ENCODE measurements around the gene RBM18.

The RBM18 gene, protein sequence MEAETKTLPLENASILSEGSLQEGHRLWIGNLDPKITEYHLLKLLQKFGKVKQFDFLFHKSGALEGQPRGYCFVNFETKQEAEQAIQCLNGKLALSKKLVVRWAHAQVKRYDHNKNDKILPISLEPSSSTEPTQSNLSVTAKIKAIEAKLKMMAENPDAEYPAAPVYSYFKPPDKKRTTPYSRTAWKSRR

DNA sequence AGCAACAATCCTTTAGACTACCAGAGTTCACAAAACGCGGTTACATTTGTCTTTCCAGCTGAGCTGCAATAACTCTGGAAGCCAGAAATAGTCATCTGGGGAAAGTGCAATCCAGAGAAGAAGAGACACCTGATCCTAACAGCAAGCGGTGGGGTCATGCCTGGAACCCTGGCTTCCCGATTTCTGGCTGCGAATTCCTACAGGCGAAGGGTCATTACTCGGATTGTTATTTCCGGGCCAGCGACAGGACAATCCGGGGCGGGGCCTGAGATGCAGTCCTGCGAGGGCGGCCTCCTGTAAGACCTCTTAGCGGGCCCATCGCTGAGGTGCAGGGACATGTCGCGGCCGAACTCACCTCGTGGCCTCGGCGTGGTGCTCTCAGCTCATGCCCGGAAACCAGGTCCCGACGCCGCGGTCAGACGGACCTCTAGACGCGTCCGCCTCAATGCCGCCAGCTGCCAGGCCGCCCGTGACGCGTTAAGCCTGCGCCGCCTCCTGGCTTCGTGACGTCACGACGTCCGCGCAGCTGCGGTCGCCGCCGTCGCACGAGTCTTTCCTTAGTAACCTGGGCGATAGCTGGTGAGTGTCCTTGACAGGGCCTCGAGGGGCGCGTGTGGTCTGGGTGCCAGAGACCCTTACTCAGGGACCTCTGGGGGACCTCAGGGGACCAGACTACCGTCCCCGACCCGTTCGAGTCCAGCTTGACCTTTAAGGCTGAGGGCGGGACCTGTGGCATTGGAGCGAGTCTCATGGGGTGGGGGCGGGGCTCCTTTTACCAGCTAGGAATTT is at the start of gene RBM18, which contains the start of gene MRRF:
Gene RBM18 (minus strand): TSS at position 481 of the 789 bp plus-strand sequence. CDS start 3,348 bp downstream, outside the sequence.
Gene MRRF (plus strand): TSS at position 523 of the 789 bp plus-strand sequence. CDS start 6,010 bp downstream, outside the sequence.
- Mint-ChIP-seq H3K4me3 (peak within 1 kb of the TSS; percentile 99), H3K27me3 (ENCODE audit: low read depth) (no peaks in the 10 kb centered on the region), H3K36me3 (ENCODE audit: low read depth) (peaks cover 15% of the 10 kb centered on the region), H3K9me3 (no peaks in the 10 kb centered on the region), H3K4me1 (ENCODE audit: low read depth) (peaks cover 32% of the 10 kb centered on the region), H3K27ac (peak within 1 kb of the TSS; percentile 100)

DNA sequence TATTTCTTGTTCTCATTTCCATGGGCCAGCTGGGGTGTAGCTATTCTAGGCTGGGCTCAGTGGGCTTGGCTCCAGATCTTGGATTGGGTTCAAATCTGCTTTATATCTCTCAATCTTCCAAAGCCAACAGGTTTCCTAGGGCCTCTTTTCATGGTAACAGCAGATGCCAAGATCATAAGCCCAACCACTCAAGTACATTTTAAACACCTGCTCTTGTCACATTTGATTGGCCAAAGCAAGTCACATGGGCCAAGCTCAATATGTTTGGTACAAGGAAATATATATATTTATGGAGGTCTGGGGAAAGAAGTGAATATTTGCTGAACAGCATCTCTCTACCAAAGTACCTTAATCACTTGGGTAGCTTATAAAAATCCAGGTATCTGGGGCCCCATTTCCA is 49.5 kb upstream of the RBM18 start:
- H3K27ac Mint-ChIP-seq: no peak overlapping the region
- peaks cover 2% of the 10 kb centered on the region for H3K4me1 Mint-ChIP-seq (ENCODE audit: low read depth)
- H3K36me3 Mint-ChIP-seq (ENCODE audit: low read depth): peaks cover 9% of the 10 kb centered on the region
- no peak overlapping the region for H3K4me3 Mint-ChIP-seq
- H3K27me3 Mint-ChIP-seq (ENCODE audit: low read depth): no peaks in the 10 kb centered on the region
- no peaks in the 10 kb centered on the region for H3K9me3 Mint-ChIP-seq

DNA sequence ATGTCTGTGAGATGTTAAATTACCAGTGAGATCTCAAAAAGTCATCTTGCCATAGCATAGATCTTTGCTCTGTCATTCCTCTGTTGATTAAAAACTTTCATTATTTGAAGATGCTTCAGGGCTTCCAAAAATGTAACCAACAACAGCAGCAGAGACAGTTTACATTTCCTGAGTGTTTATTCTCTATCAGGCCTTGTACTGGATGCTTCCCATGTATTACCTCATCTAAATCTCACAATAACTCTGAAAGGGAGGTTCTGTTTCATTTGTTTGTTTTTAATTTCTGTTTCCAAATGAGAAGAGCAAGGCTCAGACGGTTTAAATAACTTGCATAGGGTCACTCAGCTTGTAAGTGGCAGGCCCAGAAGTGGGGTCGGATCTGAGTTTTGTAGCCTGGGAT is 45.2 kb upstream of the RBM18 start:
- peaks cover 12% of the 10 kb centered on the region for H3K36me3 Mint-ChIP-seq (ENCODE audit: low read depth)
- no peak overlapping the region for H3K4me3 Mint-ChIP-seq
- no peak overlapping the region for H3K27ac Mint-ChIP-seq
- peaks cover 2% of the 10 kb centered on the region for H3K4me1 Mint-ChIP-seq (ENCODE audit: low read depth)
- H3K27me3 Mint-ChIP-seq (ENCODE audit: low read depth): no peaks in the 10 kb centered on the region
- H3K9me3 Mint-ChIP-seq: no peaks in the 10 kb centered on the region

DNA sequence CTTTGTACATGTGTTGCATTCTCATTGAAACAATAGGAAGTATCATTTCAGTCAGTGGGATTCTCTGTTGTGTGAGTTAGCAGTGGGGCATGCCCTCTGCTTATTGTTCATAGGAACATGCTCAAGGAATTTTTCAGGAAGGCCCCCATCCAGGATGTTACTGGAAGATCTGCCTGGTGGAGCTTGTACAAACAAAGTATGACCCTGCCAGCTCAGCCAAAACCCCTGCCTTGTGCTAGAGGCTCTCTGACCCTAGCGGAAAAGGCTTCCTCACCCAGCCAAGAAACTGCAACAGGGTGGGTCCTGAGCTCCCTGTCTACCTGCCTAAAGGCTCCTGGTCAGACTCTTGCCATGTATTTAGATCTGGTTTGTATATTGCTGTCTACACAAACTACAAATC is 43.3 kb upstream of the RBM18 start:
- Mint-ChIP-seq H3K27ac (no peak overlapping the region), H3K27me3 (ENCODE audit: low read depth) (no peaks in the 10 kb centered on the region), H3K4me3 (no peak overlapping the region), H3K36me3 (ENCODE audit: low read depth) (peaks cover 3% of the 10 kb centered on the region), H3K9me3 (no peaks in the 10 kb centered on the region), H3K4me1 (ENCODE audit: low read depth) (peaks cover 13% of the 10 kb centered on the region)

DNA sequence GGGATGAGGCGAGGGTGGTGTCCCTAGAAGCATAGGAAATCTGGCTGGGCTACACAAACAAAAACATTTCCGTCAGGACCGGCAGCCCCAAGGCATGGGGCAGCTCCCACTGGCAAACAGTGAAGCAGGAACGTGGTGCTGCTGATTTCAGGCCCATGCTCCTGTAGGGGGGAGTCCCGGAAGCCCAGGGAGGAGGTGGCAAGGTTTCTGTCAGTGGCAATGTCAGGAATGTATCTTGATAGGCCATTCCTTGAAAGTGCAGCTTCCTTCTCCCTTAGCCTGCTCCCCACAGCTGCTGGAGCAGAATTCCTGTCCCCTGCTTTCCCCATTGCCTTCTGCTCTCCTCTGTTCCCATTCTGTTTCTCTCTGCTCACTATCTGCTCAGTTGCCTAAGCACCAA is 42.4 kb upstream of the RBM18 start:
- Mint-ChIP-seq H3K27ac (no peak overlapping the region), H3K9me3 (no peaks in the 10 kb centered on the region), H3K4me1 (ENCODE audit: low read depth) (peaks cover 13% of the 10 kb centered on the region), H3K36me3 (ENCODE audit: low read depth) (peaks cover 3% of the 10 kb centered on the region), H3K27me3 (ENCODE audit: low read depth) (no peaks in the 10 kb centered on the region), H3K4me3 (no peak overlapping the region)

DNA sequence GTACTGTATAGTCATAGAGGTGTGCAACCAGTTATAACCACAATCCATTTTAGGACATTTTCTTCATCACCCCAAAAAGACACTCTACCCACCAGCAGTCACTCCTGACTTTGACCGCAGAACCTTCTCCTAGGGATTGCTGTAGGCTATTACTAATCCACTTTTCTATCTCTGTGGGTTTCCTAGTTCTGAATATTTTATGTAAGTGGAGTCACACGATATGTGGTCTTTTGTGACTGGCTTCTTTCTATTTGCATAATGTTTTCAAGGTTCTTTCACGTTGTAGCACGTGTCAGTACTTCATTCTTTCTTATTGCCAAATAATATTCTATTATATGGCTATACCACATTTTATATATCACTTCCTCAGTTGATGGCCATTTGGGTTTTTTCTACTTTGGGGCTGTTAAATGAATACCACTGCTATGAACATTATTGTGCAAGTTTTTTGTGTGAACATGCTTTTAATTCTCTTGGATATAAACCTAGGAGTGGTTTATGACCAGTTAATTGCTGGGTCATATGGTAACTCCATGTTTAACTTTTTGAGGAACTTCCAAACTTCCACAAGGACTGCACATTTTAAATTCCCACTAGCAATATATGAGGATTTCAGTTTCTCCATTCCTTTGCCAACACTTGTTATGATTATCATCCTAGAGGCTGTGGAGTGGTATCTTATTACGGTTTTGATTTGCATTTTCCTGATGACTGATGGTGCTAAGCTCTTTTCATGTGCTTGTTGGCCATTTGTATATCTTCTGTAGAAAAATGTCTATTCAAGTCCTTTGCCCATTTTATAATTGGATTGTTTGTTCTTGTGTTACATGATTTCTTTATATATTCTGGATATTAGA is 37.8 kb upstream of the RBM18 start:
- no peak overlapping the region for H3K4me3 Mint-ChIP-seq
- peaks cover 11% of the 10 kb centered on the region for H3K4me1 Mint-ChIP-seq (ENCODE audit: low read depth)
- no peak overlapping the region for H3K27ac Mint-ChIP-seq
- peaks cover 12% of the 10 kb centered on the region for H3K36me3 Mint-ChIP-seq (ENCODE audit: low read depth)
- H3K27me3 Mint-ChIP-seq (ENCODE audit: low read depth): no peaks in the 10 kb centered on the region
- no peaks in the 10 kb centered on the region for H3K9me3 Mint-ChIP-seq

DNA sequence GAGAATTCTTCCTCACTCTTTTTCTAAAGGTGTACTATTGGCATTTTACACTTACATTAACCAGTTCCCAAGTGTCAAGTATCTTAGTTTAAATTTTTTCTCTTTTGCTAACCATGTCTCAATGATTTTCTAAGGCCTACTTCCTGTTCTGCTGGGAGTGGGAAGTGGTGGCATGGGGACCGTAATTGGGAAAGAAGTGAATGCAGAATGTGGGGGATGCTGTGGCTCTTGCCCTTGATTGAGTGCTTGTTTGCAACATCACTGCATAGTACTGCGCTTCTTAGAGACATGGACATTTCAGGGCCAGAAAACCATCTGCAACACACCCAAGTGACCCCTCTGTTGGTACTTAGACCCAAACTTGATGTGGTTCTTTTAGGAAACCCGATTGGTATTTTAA is 32.9 kb upstream of the RBM18 start:
- H3K27me3 Mint-ChIP-seq (ENCODE audit: low read depth): no peaks in the 10 kb centered on the region
- H3K4me3 Mint-ChIP-seq: no peak overlapping the region
- peaks cover 16% of the 10 kb centered on the region for H3K36me3 Mint-ChIP-seq (ENCODE audit: low read depth)
- H3K27ac Mint-ChIP-seq: no peak overlapping the region
- H3K9me3 Mint-ChIP-seq: no peaks in the 10 kb centered on the region
- no peaks in the 10 kb centered on the region for H3K4me1 Mint-ChIP-seq (ENCODE audit: low read depth)

DNA sequence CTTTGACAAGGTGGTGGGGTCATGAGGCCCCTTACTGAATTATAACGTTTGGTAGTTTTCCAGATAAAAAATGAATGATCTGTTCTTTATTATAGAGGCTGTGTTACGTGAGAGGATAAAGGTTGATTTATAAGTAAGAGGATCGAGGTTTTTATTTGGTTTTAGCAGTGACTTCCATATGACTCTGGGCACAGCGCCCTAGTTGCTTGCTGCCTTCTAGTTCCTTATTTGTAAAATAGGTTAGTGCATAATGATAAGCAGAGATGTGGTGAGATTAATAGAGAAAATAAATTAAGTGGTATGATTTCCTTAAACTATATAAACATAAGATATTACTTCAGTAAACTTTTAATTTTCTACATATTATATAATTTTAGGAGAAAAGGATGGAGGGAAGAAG is 29.9 kb upstream of the RBM18 start:
- no peak overlapping the region for H3K4me3 Mint-ChIP-seq
- no peaks in the 10 kb centered on the region for H3K27me3 Mint-ChIP-seq (ENCODE audit: low read depth)
- H3K36me3 Mint-ChIP-seq (ENCODE audit: low read depth): peaks cover 17% of the 10 kb centered on the region
- no peaks in the 10 kb centered on the region for H3K9me3 Mint-ChIP-seq
- no peak overlapping the region for H3K27ac Mint-ChIP-seq
- no peaks in the 10 kb centered on the region for H3K4me1 Mint-ChIP-seq (ENCODE audit: low read depth)

DNA sequence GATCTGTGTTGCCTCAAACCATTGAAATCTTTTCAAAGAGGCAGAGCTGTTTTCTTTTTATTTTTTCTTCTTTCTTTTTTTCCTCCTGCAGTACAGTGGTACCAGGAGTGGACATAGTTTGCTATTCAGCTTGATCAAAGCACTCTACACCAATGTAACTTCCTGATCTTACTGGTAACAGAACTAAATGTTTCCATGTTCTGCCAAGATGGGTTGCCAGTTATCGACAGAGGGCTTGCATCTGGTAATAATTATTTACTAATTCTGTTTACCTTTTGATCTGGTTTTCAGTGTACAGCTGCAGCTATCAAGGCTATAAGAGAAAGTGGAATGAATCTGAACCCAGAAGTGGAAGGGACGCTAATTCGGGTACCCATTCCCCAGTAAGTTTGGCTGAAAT is 26.8 kb upstream of the RBM18 start:
- Mint-ChIP-seq H3K27me3 (ENCODE audit: low read depth) (no peaks in the 10 kb centered on the region), H3K27ac (no peak overlapping the region), H3K4me1 (ENCODE audit: low read depth) (no peaks in the 10 kb centered on the region), H3K36me3 (ENCODE audit: low read depth) (peaks cover 14% of the 10 kb centered on the region), H3K9me3 (no peaks in the 10 kb centered on the region), H3K4me3 (no peak overlapping the region)

DNA sequence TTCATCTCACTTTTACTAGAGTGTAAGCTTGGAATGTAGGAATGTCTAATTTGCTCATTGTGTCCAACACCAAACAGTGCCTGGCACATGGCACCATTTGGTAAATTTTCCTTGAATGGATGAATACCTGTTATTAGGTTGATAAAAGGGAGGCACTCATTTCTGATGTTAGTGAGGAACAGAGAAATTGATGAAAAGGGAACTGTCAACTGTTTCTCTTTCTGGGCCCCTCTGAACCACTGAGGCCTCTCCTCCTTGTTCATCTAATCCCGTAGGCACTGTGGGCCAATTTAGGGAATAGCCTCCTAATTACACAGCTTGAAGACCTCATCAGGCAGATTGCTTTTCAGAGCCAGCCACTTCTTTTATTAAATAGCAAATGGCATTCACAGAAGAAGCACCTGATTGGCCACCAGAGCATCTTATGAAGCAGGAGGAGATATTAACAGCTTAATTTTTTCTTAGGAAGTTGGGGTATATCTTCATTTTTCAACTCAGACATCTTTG is 22.6 kb upstream of the RBM18 start:
- H3K9me3 Mint-ChIP-seq: no peaks in the 10 kb centered on the region
- no peaks in the 10 kb centered on the region for H3K4me1 Mint-ChIP-seq (ENCODE audit: low read depth)
- H3K27me3 Mint-ChIP-seq (ENCODE audit: low read depth): no peaks in the 10 kb centered on the region
- H3K4me3 Mint-ChIP-seq: no peak overlapping the region
- H3K36me3 Mint-ChIP-seq (ENCODE audit: low read depth): peaks cover 6% of the 10 kb centered on the region
- no peak overlapping the region for H3K27ac Mint-ChIP-seq

DNA sequence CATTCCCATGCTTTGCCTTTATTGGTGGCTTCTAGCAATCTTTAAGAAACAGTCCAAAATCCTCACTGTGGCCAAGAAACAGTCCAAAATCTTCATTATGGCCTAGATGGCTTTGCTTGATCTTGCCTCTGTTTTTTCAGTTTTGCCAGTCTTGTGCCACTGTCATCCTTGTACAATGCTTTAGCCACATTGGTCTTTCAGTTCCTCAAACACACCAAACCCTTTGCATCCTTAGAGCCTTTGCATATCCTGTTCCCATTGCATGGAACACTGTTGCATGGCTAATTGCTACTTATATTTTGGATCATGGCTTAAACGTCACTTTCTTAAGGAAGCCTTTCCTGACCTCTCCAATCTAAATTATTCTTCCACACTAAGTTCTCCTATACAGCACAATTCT is 22.1 kb upstream of the RBM18 start:
- H3K4me1 Mint-ChIP-seq (ENCODE audit: low read depth): no peaks in the 10 kb centered on the region
- no peak overlapping the region for H3K4me3 Mint-ChIP-seq
- H3K9me3 Mint-ChIP-seq: no peaks in the 10 kb centered on the region
- H3K27me3 Mint-ChIP-seq (ENCODE audit: low read depth): no peaks in the 10 kb centered on the region
- no peak overlapping the region for H3K27ac Mint-ChIP-seq
- H3K36me3 Mint-ChIP-seq (ENCODE audit: low read depth): peaks cover 3% of the 10 kb centered on the region

DNA sequence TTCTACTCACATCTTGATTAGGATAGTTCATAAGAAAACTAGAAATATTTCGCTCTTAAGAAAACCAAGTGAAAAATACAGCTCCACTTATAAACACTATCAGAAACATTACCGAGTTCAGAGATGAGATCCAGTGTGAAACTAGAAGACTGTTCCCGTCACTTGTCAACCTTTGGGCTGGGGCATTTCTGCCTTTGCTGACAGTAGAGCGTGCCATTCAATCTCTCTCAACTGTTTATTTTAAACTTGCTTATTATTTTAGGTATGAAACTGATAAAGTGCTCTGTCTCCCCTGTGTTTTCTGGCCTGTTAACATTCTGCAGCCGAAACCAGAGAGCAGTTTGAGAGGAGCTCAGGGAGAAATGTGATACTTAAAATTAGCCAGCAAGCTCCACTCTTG is 16.7 kb upstream of the RBM18 start:
- Mint-ChIP-seq H3K36me3 (ENCODE audit: low read depth) (peaks cover 11% of the 10 kb centered on the region), H3K4me1 (ENCODE audit: low read depth) (no peaks in the 10 kb centered on the region), H3K27ac (no peak overlapping the region), H3K9me3 (no peaks in the 10 kb centered on the region), H3K27me3 (ENCODE audit: low read depth) (no peaks in the 10 kb centered on the region), H3K4me3 (no peak overlapping the region)

DNA sequence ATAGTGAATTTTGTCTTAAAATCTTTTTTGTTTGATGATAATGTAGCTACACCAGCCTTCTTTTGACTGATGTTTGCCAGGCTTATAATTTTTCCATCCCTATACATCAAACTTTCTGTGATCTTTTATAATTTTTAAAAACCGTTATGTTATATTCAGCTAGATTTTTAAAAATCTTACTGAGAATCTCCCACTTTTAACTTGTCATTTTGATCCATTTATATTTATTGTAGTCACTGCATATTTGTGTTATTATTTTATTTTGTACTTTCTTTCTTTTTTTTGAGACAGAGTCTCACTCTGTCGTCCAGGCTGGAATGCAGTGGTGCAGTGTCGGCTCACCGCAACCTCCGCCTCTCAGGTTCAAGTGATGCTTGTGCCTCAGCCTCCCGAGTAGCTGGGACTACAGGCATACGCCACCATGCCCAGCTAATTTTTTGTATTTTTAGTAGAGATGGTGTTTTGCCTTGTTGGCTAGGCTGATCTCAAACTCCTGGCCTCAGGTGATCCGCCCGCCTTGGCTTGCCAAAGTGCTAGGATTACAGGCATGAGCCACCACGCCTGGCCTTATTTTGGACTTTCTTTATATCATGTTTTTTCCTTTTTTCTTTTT is 12.8 kb upstream of the RBM18 start:
- H3K27ac Mint-ChIP-seq: no peak overlapping the region
- H3K9me3 Mint-ChIP-seq: no peaks in the 10 kb centered on the region
- H3K4me1 Mint-ChIP-seq (ENCODE audit: low read depth): peaks cover 6% of the 10 kb centered on the region
- H3K36me3 Mint-ChIP-seq (ENCODE audit: low read depth): peaks cover 33% of the 10 kb centered on the region
- no peak overlapping the region for H3K4me3 Mint-ChIP-seq
- no peaks in the 10 kb centered on the region for H3K27me3 Mint-ChIP-seq (ENCODE audit: low read depth)

DNA sequence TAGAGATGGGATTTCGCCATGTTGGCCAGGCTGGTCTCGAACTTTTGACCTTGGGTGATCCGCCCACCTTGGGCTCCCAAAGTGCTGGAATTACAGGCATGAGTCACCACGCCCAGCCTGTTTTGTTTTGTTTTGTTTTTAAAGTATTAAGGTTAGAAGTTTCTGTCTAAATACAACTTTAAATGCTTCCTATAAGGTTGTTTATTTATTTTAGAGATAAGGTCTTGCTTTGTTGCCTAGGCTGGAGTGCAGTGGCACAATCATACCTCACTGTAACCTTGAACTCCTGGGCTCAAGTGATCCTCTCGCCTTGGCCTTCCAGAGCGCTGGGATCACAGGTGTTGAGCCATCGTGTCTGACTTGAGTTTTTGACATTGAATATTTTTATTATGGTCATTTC is 11.5 kb upstream of the RBM18 start:
- H3K4me3 Mint-ChIP-seq: no peak overlapping the region
- no peaks in the 10 kb centered on the region for H3K27me3 Mint-ChIP-seq (ENCODE audit: low read depth)
- peaks cover 33% of the 10 kb centered on the region for H3K36me3 Mint-ChIP-seq (ENCODE audit: low read depth)
- H3K4me1 Mint-ChIP-seq (ENCODE audit: low read depth): peaks cover 6% of the 10 kb centered on the region
- H3K27ac Mint-ChIP-seq: no peak overlapping the region
- no peaks in the 10 kb centered on the region for H3K9me3 Mint-ChIP-seq

Data from T-helper 1 cell treated with Interleukin-12 subunit alpha and Interleukin-12 subunit beta and Interleukin-4 antibody, amounts not matched to agents 30 μg/mL and 1 μg/mL, for 36 hours (primary cell).